NB4 (cell line): ENCODE results near the gene ASAP2.

ENCODE experiments used
- POLR2A ChIP-seq: IDR thresholded peaks from 2 replicates; pipeline ENCODE4 v1.6.1; 2011; ENCODE audit warnings: mild to moderate bottlenecking; ENCODE audit not compliant: insufficient read length; ENCODE audit errors: extremely low read depth
- TF ChIP-seq, protein P1 (sequence below): IDR thresholded peaks from one replicate; pipeline ENCODE4 v1.5.1; 2012; ENCODE audit warnings: low read depth, low read length

DNA sequence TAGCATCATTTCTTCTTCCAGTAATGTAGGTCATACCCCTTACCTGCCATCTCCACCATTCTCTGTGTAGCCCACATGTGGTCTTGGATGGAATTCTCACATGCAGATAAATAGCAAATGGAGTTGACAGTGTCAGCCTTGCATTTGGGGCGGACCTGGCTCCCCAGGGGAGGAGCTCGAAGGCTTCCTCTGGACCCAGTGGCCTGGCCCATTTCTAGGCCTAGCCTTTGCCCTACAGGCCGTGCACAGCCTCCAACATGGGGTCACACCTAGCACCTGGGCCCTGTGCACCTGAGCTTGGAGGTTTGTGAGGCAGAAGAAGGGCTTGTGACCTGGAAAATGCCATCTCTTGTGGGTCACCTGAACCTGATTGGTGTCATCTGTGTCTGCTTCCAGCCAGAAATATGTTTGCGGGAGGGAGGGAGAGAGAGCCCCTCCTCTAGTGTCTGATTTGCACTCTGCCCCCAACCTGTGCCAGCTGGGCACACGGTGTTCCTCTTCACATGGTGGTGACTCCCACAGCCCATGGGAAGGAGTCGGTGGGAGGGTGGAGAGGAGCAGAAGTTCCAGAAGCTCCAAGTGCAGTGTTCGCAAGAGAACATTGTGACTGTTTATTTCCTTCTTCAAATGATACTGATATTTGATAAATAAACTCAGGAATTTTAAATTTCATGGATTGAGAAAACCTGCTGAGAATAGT is 183.7 kb downstream of the ASAP2 start:
- TF ChIP-seq POLR2A, result no peak
- TF ChIP-seq, protein P1, sequence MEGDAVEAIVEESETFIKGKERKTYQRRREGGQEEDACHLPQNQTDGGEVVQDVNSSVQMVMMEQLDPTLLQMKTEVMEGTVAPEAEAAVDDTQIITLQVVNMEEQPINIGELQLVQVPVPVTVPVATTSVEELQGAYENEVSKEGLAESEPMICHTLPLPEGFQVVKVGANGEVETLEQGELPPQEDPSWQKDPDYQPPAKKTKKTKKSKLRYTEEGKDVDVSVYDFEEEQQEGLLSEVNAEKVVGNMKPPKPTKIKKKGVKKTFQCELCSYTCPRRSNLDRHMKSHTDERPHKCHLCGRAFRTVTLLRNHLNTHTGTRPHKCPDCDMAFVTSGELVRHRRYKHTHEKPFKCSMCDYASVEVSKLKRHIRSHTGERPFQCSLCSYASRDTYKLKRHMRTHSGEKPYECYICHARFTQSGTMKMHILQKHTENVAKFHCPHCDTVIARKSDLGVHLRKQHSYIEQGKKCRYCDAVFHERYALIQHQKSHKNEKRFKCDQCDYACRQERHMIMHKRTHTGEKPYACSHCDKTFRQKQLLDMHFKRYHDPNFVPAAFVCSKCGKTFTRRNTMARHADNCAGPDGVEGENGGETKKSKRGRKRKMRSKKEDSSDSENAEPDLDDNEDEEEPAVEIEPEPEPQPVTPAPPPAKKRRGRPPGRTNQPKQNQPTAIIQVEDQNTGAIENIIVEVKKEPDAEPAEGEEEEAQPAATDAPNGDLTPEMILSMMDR, result no peak
